ENCODE results near the gene ARIH2.
A peak's percentile ranks its signal among the peaks of the same experiment; 100 is the strongest.

ARIH2 gene

GRCh38 chr3:49013738-49014660 is 95.4 kb downstream of the ARIH2 start:
- Histone ChIP-seq H3K36me3 (replicated peaks; ENCODE audit: insufficient read depth, low read length) (peaks cover 7% of the 10 kb centered on the region; the same call in 1 of the 2 replicates), H3K9ac (ENCODE audit: low read length) (no peak overlapping the region), H3K79me2 (ENCODE audit: low read length) (peaks cover 59% of the 10 kb centered on the region)

GRCh38 chr3:49015072-49015471 is 96.4 kb downstream of the ARIH2 start:
- Histone ChIP-seq H3K79me2 (ENCODE audit: low read length) (peaks cover 54% of the 10 kb centered on the region), H4K20me1 (ENCODE audit: insufficient read depth, low read length) (0 out of 2 replicates have a peak, but pooled peaks cover 2% of the 10 kb centered on the region), H3K9me3 (replicated peaks; ENCODE audit: insufficient read depth, low read length) (no peaks in the 10 kb centered on the region), H3K4me1 (ENCODE audit: low read length) (peaks cover 15% of the 10 kb centered on the region), H2AFZ (ENCODE audit: low read length) (no peak overlapping the region), H3K27ac (ENCODE audit: low read length) (no peak overlapping the region), H3F3A (ENCODE audit: insufficient read depth, low read length) (peaks cover 36% of the 10 kb centered on the region; the same call in 1 of the 2 replicates), H3K4me2 (ENCODE audit: low read depth, low read length) (no peak overlapping the region), H3K9ac (ENCODE audit: low read length) (no peak overlapping the region), H3K4me3 (ENCODE audit: low read length) (no peak overlapping the region), H3K9me2 (replicated peaks; ENCODE audit: insufficient read depth, low read length) (no peaks in the 10 kb centered on the region), H3K27me3 (replicated peaks; ENCODE audit: insufficient read depth, low read length) (no peaks in the 10 kb centered on the region), H3K36me3 (replicated peaks; ENCODE audit: insufficient read depth, low read length) (peaks cover 7% of the 10 kb centered on the region; the same call in 1 of the 2 replicates)
- no peak for DNase-seq
- TF ChIP-seq EZH2 (optimal IDR thresholded peaks at IDR 0.05; ENCODE audit: low read depth, low read length) = no peak
- no peak for TF ChIP-seq EZH2phosphoT487 (IDR thresholded peaks at IDR 0.05; ENCODE audit: low read length)
- TF ChIP-seq CTCF (IDR thresholded peaks at IDR 0.05; ENCODE audit: low read length) = no peak

More at GRCh38 chr3:49013738-49014660, 95.4 kb downstream of the ARIH2 start:
- Histone ChIP-seq H3F3A (ENCODE audit: insufficient read depth, low read length) (peaks cover 27% of the 10 kb centered on the region), H2AFZ (ENCODE audit: low read length) (no peak overlapping the region), H3K27ac (ENCODE audit: low read length) (no peak overlapping the region), H3K4me2 (ENCODE audit: low read depth, low read length) (no peak overlapping the region), H3K27me3 (replicated peaks; ENCODE audit: insufficient read depth, low read length) (no peaks in the 10 kb centered on the region), H3K4me1 (ENCODE audit: low read length) (peaks cover 9% of the 10 kb centered on the region; the same call in 1 of the 2 replicates), H3K9me3 (replicated peaks; ENCODE audit: insufficient read depth, low read length) (no peaks in the 10 kb centered on the region), H3K9me2 (replicated peaks; ENCODE audit: insufficient read depth, low read length) (no peaks in the 10 kb centered on the region), H4K20me1 (ENCODE audit: insufficient read depth, low read length) (0 out of 2 replicates have a peak, but pooled peaks cover 2% of the 10 kb centered on the region), H3K4me3 (ENCODE audit: low read length) (no peak overlapping the region)
- peak; percentile 66 for DNase-seq
- TF ChIP-seq EZH2 (optimal IDR thresholded peaks at IDR 0.05; ENCODE audit: low read depth, low read length) = no peak
- TF ChIP-seq EZH2phosphoT487 (IDR thresholded peaks at IDR 0.05; ENCODE audit: low read length) = no peak
- peak; percentile 69 for TF ChIP-seq CTCF (IDR thresholded peaks at IDR 0.05; ENCODE audit: low read length)

- DNase-seq = no peak
- no peak overlapping the region for H3K27ac ChIP-seq (ENCODE audit: low read length)
- peaks cover 7% of the 10 kb centered on the region; the same call in 1 of the 2 replicates for H3K36me3 ChIP-seq (replicated peaks; ENCODE audit: insufficient read depth, low read length)
- TF ChIP-seq EZH2phosphoT487 (IDR thresholded peaks at IDR 0.05; ENCODE audit: low read length) (no peak), EZH2 (optimal IDR thresholded peaks at IDR 0.05; ENCODE audit: low read depth, low read length) (no peak), CTCF (IDR thresholded peaks at IDR 0.05; ENCODE audit: low read length) (no peak)
- no peak overlapping the region for H3K4me3 ChIP-seq (ENCODE audit: low read length)
- no peak overlapping the region for H3K4me2 ChIP-seq (ENCODE audit: low read depth, low read length)
- no peak overlapping the region for H2AFZ ChIP-seq (ENCODE audit: low read length)
- H3K9me2 ChIP-seq (replicated peaks; ENCODE audit: insufficient read depth, low read length) = no peaks in the 10 kb centered on the region
- 0 out of 2 replicates have a peak, but pooled peaks cover 2% of the 10 kb centered on the region for H4K20me1 ChIP-seq (ENCODE audit: insufficient read depth, low read length)
- H3F3A ChIP-seq (ENCODE audit: insufficient read depth, low read length) = peaks cover 43% of the 10 kb centered on the region; the same call in 1 of the 2 replicates
- no peaks in the 10 kb centered on the region for H3K9me3 ChIP-seq (replicated peaks; ENCODE audit: insufficient read depth, low read length)
- no peaks in the 10 kb centered on the region for H3K27me3 ChIP-seq (replicated peaks; ENCODE audit: insufficient read depth, low read length)
- H3K79me2 ChIP-seq (ENCODE audit: low read length) = peaks cover 55% of the 10 kb centered on the region
- no peak overlapping the region for H3K9ac ChIP-seq (ENCODE audit: low read length)
- peaks cover 16% of the 10 kb centered on the region for H3K4me1 ChIP-seq (ENCODE audit: low read length)
These were observed 97.1 kb downstream of the ARIH2 start for GRCh38 chr3:49015765-49016164.
